IPS-18c (cell line): ENCODE data around the gene PLXNB2.
"Not testable (repeated sequence)": the region's sequence is repeated elsewhere in the genome, so short reads cannot be mapped to it uniquely, and the experiment has no call there.

ENCODE experiments used
- H3K4me3 ChIP-seq: 2 replicates; pipeline ENCODE4 v1.7.0; 2013; ENCODE audit warnings: low read depth, mild to moderate bottlenecking, low read length, moderate library complexity; ENCODE audit not compliant: insufficient read depth
- H3K9me3 ChIP-seq: one replicate; pipeline ENCODE4 v1.6.1; 2013; ENCODE audit warnings: mild to moderate bottlenecking, low read length, moderate library complexity; ENCODE audit not compliant: control insufficient read depth, insufficient read depth

The PLXNB2 gene

DNA sequence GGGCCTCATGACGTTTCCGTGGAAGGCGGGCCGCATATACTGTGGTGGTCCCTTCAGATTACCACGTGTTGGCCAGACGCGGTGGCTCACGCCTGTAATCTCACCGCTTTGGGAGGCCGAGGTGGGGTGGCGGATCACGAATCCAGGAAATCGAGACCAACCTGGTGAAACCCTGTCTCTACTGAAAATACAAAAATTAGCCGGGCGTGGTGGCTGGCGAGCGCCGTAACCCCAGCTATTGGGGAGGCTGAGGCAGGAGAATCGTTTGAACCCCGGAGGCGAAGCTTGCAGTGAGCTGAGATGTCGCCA lies 20.2 kb upstream of the PLXNB2 start:
- Histone ChIP-seq H3K4me3 (peak overlapping the region; percentile 88), H3K9me3 (peaks cover 2% of the 10 kb centered on the region)

DNA sequence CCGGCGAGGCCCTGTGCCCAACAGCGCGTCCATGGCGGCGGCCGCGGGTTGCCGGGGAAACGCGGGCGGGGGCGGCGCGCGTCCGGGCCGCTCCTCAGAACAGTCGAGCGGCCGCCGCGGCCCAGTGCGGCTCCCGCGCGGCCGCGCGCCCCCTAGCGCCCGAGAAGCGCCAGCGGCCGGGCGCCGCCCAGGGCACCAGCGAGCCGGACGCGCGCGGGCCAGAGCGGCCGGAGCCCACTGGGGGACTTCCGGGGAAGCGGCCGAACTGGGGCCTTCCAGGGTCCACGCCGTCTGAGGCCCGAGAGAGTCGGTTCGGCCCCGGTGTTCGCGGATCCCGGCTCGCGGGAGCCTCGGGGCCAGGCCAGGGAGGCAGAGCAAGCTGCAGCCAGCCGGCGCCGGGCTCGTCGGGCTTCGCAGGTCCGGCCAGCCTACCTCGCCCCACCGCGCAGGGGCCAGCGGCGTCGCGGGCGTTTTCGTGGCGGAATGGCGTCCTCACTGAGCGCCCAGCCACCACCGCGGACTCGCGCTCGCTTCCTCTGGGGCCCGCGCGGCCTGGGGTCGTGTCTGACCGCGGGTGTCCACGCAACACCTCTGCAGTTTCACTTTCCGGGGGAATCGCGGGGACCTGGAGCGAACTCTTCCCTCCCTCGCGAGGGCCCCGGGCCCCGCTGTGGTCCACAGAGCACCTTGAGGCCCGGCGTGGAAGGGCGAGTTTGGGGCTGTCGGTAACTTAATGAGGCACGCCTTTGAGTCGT lies 19.7 kb upstream of the PLXNB2 start, which contains the start of gene DENND6B:
DENND6B (minus strand) TSS at position 57 of the 755 bp plus-strand sequence; CDS start at position 33, 24 bp downstream.
- Histone ChIP-seq H3K9me3 (peaks cover 2% of the 10 kb centered on the region), H3K4me3 (peak within 1 kb of the TSS; percentile 88)

DNA sequence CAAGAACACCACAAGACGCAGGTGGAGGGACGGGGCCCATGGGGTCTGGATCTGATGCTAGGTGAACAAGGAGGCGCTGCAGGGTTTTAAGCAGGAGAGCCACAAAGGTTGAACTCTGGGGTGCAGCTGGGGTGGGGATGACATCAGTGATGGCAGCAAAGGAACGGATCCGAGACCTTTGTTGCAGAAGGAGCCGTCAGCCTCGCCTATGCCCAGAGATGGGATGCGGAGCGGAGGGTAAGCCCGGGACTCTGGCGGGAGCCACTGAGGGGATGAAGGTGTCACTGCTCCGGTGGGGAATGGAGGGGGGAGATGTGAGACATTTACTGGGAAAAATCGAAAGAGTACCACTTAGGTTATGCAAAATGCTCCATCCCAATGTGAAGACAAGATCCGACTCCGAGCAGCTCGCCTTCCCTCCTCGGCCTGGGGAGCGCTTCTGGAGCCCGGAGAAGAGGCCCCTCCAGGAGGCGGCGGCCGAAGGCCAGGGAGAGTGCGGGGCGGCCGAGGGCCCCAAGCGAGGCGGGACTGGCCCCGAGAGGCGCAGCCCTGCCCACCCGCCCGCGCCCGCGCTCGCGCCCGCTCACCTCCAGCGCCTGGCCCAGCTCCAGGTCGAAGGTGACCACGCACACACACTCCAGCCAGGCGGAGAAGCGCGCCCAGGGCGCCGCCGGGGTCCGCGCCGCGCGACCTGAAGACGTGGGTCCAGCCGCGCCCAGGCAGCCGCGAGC lies 18.9 kb upstream of the PLXNB2 start:
- peak overlapping the region; percentile 84 for H3K4me3 ChIP-seq
- H3K9me3 ChIP-seq = peaks cover 2% of the 10 kb centered on the region

DNA sequence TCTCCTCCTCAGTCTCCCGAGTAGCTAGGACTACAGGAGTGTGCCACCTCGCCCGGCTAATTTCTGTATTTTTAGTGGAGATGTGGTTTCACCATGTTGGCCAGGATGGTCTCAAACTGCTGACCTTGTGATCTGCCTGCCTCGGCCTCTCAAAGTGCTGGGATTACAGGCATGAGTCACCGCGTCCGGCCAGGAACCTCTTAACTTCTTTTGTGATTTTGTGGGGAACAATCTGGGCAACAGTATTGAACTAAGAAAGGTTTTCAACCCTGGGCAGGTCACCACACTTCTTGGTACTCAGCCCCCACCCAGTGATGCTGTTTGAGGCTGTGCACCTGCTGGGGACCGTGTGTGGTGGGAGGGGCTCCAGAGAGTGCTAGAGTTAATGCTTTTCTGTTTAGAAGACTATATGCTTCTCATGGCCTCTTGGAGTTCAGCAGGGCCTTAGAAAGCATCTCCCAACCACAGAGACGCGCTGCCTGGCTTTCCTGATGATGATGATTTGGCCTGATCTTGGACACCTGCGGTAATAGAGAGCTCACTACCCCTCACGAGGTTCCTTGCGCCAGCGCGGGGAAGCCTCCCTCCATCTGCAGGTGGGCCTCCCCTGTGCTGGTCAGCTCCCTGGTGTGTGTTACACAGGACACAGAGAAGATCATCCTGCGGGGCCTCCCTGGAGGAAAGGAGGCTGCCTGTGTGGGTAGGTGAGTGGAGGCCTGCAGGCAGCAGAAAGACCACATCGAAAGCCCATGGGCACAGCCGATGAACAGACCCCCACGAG lies 18.2 kb upstream of the PLXNB2 start:
- H3K9me3 ChIP-seq = peaks cover 2% of the 10 kb centered on the region
- H3K4me3 ChIP-seq = no peak overlapping the region; the same call in none of the 2 replicates

DNA sequence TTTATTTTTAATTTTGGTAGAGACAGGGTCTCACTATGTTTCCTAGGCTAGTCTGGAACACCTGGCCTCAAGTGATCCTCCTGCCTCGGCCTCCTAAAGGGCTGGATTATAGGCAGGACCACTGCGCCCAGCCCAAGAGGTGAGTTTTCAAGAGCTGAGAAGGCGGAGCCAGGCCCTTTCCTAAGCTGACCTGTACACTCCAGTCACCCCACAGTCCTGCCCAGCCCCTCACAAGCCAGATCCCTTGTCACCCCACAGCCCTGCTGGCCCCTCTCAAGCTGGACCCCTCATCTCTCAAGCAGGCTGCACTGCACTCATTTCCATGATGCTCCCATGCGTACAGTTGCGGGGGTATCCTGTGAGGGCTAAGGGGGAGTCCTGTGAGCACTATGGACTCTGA lies 16.5 kb upstream of the PLXNB2 start:
- Histone ChIP-seq H3K9me3 (no peaks in the 10 kb centered on the region), H3K4me3 (no peak overlapping the region)

DNA sequence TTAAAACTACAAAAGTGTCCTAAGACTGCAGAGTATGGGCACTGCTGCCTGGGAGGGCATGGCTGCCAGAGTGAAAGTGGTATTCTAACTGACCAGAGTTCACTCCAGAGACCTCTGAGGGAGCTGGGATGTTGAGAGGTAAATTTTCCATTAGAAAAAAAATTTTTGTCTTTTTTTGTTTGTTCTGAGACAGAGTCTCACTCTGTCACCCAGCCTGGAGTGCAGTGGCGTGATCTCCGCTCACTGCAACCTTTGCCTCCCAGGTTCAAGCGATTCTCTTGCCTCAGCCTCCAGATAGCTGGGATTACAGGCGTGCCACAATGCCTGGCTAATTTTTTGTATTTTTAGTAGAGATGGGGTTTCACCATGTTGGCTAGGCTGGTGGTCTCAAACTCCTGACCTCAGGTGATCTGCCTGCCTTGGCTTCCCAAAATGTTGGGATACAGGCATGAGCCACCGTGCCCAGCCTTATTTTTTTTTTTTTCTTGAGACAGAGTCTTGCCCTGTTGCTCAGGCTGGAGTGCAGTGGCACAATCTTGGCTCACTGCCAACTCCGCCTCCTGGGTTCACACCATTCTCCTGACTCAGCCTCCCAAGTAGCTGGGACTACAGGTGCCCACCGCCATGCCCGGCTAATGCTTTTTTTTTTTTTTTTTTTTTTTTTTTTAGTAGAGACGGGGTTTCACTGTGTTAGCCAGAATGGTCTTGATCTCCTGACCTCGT lies 15.1 kb upstream of the PLXNB2 start:
- H3K4me3 ChIP-seq, H3K9me3 ChIP-seq: not testable (repeated sequence)

DNA sequence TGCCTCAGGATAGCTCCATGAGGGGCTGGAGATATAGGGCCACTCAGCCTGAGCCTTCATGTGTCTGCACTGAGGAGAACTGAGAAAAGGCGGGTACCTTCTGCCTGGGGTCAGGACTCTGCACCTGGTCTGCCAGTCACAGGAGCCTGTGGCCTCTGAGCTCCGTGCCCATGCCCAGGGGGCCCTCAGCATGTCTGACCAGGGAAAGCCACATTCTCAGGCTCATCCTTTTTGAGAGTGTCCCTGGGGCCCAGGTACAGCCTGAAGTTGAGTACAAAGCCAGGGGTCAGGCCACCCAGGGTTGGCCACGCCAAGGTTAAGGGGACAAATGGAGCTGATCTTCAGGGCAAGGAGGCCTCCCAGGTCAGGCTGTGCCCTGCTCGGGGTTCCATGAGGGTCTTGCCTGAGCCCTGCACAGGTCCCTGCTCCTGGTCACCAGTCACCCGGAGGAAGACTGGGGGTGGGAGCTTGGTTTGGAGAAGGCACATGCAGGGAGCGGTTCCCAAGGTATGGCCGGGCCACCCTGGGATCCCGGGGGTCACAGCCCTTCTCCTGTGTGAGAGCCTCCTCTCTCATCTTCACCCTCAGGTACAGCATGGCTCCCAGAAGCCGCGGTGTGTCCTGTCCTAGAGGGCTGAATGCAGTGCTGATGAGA lies 13.4 kb upstream of the PLXNB2 start:
- no peaks in the 10 kb centered on the region for H3K9me3 ChIP-seq
- no peak overlapping the region for H3K4me3 ChIP-seq

DNA sequence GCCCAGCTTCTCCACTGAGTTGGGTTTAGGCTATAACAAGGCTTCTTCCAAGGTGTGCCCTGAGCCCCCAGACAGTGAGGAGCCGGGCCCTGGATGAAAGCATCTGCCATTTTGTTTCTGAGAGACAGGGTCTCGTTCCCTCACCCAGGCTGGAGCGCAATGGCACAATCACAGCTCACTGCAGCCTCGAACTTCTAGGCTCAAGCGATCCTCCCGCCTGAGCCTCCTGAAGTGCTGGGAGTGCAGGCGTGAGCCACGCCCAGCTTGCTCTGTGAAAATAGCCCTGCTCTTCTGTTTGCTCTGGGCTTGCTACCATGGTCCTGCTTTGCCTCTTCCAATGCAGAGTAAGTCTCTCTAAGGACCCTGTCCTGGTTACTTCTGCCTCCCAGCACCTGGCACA lies 12.7 kb upstream of the PLXNB2 start:
- Histone ChIP-seq H3K4me3 (no peak overlapping the region), H3K9me3 (no peaks in the 10 kb centered on the region)

DNA sequence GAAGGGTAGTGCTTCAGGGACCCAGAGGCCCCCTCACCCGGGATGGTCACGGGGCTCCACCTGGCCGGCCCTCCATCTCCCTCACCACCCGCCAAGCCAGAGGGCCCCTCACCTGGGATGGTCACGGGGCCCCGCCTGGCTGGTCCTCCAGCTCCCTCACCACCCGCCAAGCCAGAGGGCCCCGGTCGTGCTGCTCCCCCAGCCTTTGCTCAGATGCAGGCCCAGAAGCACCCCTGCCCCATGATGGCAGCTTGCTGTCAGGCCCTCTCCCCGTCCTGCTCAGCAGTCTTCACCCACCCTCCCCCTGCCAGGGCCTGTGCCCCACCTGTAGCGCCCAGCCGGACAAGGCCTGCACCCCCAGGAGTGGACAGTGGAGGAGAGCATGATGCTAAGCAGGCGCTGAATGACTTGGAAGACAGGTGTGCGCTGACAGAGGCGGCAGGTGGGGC lies 12.1 kb upstream of the PLXNB2 start:
- no peaks in the 10 kb centered on the region for H3K9me3 ChIP-seq
- H3K4me3 ChIP-seq = no peak overlapping the region

DNA sequence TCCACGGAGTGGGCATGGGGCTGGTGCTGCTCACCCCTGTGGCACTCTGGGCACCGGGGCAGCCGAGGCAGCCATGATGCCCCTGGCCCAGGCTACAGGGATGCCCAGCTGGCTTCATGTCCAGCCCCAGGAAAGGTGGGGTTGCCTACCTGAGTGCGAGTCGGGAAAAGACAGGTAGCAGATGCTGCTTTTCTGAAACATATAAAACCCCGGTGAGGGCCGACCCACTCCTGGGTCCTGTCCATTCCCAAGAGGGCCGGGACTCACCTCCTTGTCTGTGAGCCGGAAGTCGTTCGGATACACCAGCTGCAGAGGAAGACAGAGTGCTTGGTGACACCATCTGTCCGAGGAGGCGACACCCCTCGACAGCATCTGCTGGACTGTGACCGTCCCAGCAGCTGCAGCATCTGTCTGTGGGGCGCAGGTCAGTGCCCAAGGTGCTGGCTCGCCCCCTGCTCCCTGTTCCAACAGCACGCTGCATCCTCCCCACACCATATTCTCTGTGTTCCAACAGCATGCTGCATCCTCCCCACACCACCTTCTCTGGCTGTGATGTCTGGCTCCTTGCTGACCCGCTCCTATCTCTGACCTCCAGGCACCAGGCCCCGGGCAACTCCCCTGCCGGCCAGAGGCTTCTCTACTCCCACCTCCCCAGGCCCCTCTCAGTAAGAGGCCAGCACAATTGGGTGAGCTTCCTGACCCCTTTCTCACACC lies 11.4 kb upstream of the PLXNB2 start:
- H3K9me3 ChIP-seq = no peaks in the 10 kb centered on the region

DNA sequence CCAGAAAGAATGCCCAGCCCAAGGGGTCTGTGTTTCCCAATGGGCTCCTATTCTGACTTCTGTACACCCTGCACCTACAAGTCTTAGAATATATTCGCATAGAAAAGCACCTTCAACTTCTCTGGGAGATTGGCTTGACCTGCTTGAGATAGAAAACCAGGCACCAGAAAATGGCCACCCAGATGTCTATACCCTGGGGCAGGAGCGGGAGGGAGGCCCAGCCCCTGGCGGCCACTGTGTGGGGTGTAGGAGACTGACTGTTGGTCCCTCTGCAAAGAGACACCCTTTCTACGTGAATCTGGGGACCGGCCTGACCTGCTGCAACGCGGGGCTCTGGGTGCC lies 10.9 kb upstream of the PLXNB2 start:
- no peak overlapping the region for H3K4me3 ChIP-seq
- no peaks in the 10 kb centered on the region for H3K9me3 ChIP-seq

More for the DNA sequence above, 11.4 kb upstream of the PLXNB2 start:
- no peak overlapping the region for H3K4me3 ChIP-seq

DNA sequence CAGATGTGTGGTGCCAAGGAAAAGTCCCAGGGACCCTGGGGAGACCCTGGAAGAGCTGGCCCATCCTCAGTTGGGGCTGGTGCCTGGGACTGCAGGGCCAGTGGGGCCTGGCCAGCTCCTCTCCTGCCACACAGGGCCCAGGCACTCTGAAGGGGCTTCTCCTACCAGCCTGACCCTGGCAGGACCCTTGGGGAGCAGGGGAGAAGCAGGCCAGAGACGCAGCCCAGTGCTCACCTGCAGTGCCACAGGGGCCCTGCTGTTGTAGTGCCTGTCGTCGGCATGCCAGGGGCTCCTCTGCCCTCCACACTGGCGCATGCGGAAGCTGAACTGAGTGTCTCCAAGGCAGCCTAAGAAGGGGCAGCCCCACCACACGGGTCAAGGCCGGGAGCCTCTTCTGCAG lies 10.2 kb upstream of the PLXNB2 start:
- no peaks in the 10 kb centered on the region for H3K9me3 ChIP-seq
- no peak overlapping the region for H3K4me3 ChIP-seq

DNA sequence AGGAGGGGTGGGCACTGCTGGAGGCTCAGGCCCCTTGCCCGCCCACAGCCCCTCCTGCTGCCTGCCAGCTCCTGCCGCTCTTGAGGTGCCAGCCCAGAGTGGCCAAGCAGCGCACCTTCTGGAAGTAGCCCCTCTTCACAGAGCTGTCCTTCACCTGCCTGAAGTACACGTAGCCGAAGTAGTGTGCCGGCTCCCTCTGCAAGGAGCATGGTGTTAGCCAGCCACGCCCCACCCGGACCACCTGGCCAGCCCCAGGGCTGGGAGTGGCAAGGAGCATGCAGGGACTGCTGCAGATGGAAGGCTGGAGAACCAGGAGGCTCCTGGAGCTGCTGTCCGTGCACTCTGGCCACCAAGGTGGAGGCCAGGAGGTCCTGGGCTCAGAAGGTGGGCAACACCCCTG lies 9.7 kb upstream of the PLXNB2 start:
- Histone ChIP-seq H3K4me3 (no peak overlapping the region), H3K9me3 (no peaks in the 10 kb centered on the region)

DNA sequence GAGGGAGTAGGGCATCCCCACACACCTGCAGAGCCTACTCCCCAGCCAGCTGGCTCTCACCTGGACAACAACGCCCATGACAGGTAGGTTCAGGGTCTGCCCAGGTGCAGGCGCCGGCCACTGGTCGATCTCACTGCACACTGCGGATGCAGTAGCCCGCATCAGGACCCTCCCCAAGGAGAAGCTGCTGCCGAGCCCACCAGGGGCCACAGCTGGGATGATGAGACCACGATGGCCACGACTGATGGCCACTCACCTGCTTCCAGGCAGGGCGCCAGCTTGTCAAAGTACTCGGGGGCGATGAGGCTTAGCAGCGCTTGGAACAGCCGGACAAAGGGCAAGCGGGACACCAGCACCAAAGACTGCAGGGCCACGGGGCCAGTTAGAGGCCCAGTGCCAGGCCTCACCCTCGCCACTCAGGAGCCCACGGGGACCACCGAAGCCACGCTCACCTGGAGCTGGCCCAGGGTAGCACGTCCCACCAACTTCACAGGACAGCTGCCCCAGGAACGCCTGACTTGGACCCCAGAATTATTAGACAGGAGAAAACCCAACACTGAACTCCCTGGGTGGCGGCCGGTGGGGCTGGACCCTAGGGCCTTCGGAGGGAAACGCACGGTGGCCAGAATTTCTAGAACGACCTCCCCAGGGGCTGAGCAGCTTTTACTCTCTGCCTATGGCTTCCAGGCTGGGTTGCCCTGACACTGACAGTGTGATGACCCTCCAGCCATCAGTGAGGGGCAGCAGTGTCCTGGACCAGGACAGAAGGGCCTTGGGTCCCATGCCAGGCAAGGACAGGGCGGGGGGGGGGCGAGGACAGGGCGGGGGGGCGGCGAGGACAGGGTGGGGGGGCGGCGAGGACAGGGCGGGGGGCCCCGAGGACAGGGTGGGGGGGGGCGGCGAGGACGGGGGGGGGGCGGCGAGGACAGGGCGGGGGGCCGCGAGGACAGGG lies 8.9 kb upstream of the PLXNB2 start:
- no peak overlapping the region for H3K4me3 ChIP-seq

DNA sequence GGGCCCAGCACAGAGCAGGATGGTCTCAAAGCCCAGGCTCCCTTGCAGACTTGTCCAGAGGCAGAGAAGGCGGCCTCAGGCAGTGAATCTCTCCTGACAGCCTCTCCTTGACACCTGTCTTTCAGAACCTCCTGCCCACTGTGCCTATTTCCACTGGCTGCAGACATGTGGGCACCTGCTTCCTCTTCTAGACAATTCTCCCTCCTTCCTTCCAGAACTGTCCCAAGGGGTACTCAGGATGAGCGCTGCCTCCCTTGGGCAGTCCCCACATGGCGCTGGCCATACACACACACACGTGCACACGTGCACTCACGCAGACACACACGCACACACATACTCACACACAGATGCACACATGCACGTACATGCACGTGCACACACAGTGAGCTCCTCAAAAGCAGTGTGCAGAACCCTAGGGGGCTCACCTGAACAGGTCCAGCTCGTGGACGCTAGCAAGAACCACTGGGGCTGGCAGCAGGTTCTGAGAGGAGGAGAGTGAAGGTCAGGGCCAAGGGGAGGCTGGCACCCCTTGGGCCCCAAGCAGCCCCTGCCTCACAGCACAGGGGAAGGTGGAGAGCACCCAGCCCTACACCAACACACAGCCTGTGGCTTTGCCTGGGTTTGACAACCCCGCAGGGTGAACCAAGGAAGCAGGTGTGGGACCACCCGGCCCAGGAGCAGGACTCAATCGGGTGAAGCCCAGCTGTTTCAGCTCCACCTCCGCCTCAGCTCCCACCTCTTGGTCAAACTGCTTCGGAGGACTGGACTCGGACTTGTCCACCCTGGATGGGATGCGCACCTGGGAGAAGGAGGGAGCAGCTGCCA lies 8.1 kb upstream of the PLXNB2 start:
- no peak overlapping the region for H3K4me3 ChIP-seq
- no peaks in the 10 kb centered on the region for H3K9me3 ChIP-seq

More for the DNA sequence above, 8.9 kb upstream of the PLXNB2 start:
- no peaks in the 10 kb centered on the region for H3K9me3 ChIP-seq
